Measurements from ENCODE around the gene NEMP2. TPM values are rescaled to one million over a fixed set of nuclear protein-coding genes. Genes with fewer than 3 reads are reported as not detected.
"Not testable (repeated sequence)": the region's sequence is repeated elsewhere in the genome, so short reads cannot be mapped to it uniquely, and the experiment has no call there.

The NEMP2 gene
- total RNA-seq, 4 donors from 2014 or later = 5.6 to 9.0 (median 7.3) TPM

DNA sequence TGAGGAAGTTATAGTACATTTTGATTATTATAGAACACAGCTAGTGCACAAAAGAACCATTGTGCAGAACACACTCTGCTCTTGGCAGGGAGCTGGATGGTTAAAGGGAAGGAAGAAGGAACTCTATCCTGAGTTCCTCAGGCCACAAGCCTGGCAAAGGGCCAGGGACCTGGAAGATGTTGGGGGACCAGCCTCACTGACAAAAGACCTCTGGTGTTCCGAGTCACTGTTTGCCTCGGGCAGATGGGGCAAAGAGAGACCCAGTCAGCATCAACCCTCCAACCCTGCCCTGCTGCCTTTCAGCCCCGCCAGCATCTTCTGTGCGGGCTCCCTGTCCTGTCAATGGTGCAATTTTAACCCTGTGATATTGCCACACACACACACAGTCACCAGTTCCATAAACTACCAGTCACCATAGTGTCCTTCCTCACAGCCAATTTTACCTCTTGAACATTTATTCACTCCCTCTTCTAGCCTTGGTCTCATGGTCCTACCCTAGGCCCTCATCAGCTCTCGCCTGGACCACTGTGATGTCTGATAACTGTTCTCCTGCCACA lies 21.9 kb downstream of the NEMP2 start:
- H3K27ac ChIP-seq = no peak overlapping the region
- no peak overlapping the region for H3K4me3 ChIP-seq (replicated peaks in 1 of 3)
- peaks cover 0 to 2% of the 10 kb centered on the region in 2 donors for H3K4me1 ChIP-seq
- WGBS, 2 donors = 71 to 85% methylated on average over 5 of the region's 5 CpGs
- no peaks in the 10 kb centered on the region for H3K9me3 ChIP-seq
- no peak for DNase-seq
- H3K36me3 ChIP-seq = no peaks in the 10 kb centered on the region
- TF ChIP-seq, protein P1, sequence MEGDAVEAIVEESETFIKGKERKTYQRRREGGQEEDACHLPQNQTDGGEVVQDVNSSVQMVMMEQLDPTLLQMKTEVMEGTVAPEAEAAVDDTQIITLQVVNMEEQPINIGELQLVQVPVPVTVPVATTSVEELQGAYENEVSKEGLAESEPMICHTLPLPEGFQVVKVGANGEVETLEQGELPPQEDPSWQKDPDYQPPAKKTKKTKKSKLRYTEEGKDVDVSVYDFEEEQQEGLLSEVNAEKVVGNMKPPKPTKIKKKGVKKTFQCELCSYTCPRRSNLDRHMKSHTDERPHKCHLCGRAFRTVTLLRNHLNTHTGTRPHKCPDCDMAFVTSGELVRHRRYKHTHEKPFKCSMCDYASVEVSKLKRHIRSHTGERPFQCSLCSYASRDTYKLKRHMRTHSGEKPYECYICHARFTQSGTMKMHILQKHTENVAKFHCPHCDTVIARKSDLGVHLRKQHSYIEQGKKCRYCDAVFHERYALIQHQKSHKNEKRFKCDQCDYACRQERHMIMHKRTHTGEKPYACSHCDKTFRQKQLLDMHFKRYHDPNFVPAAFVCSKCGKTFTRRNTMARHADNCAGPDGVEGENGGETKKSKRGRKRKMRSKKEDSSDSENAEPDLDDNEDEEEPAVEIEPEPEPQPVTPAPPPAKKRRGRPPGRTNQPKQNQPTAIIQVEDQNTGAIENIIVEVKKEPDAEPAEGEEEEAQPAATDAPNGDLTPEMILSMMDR (IDR thresholded peaks at IDR 0.05) = no peak
- no peak for TF ChIP-seq POLR2A (IDR thresholded peaks at IDR 0.05)
- H3K27me3 ChIP-seq = no peaks in the 10 kb centered on the region
- intact Hi-C loops (cut with DNase I) = no loop called here

DNA sequence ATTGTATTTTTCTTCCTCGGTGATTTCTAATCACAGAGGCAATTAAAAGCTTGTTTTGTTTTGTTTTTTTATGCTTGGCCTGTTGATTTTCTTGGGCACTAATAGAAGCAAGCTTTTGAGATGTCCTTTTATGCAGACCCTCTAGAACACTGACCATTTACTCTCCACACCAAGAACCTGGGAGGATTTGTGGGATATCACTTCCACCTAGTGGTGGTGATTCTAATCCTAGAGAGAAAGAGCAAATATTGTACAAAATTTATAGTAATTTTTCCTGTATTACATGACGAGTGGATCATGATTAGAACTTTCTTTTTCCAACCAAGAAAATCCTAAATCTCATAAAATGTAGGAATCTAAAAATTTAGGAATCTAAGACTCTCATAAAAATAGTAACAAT lies 23.4 kb downstream of the NEMP2 start:
- Histone ChIP-seq H3K9me3 (no peaks in the 10 kb centered on the region), H3K36me3 (no peaks in the 10 kb centered on the region), H3K4me1 (peaks cover 11 to 14% of the 10 kb centered on the region in 2 donors), H3K27ac (no peak overlapping the region), H3K27me3 (no peaks in the 10 kb centered on the region), H3K4me3 (replicated peaks in 1 of 3) (no peak overlapping the region)
- intact Hi-C loops (cut with DNase I) = no loop called here
- no peak for DNase-seq
- no peak for TF ChIP-seq POLR2A (IDR thresholded peaks at IDR 0.05)
- TF ChIP-seq, protein P1 (IDR thresholded peaks at IDR 0.05) = peak in 4 of 6 experiments; percentile 53 to 77 (median 65)
- 61 to 63% methylated on average over 2 of the region's 2 CpGs for WGBS, 2 donors

DNA sequence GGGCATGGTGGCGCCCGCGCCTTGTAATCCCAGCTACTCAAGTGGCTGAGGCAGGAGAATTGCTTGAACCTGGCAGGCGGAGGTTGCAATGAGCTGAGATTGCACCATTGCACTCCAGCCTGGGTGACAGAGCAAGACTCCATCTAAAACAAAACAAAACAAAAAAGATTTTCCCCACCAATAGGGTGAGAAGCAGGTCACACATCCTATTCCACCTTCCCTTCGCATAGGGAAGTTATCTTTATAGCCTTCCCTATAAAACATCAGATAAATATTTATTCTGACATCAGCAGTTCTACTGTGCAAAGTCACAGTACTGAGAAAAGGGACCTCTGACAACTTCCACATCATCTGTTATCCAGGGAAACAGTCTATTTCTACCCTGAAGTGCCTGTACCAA lies 24.6 kb downstream of the NEMP2 start:
- not testable (repeated sequence) for H3K9me3 ChIP-seq; H3K27me3 ChIP-seq; H3K4me3 ChIP-seq (replicated peaks in 1 of 3); H3K27ac ChIP-seq; H3K36me3 ChIP-seq
- peaks cover 11 to 14% of the 10 kb centered on the region in 2 donors for H3K4me1 ChIP-seq
- DNase-seq = peak in 1 of 2 donors; percentile 46
- WGBS, 2 donors = 77 to 82% methylated on average over 5 of the region's 5 CpGs
- intact Hi-C loops (cut with DNase I) = loop anchor here (5.0 kb wide), 1 partner anchor 128 kb away; no protein-coding TSS in a partner anchor

DNA sequence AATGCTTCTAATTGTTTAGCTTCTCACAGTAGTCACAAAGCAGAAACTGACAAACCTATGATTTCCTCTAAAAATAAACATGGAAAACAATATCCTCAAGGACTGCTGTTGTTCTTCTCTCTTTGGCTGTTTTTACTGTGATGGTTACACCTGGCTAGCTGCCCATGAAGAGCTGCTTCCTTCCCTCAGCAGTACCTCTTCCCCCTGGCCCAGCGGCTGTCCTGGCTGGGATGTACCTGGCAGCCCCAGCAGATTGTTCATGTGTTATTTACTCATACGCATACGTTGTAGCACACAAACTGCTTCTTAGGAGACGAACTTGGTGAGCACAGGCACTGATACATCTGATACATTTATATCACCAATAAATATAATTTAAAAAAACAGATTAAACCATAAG lies 27.4 kb downstream of the NEMP2 start:
- Histone ChIP-seq H3K9me3 (no peaks in the 10 kb centered on the region), H3K4me3 (replicated peaks in 1 of 3) (no peak overlapping the region), H3K27ac (peak overlapping the region; percentile 2 to 57 (median 10)), H3K4me1 (peaks cover 11 to 14% of the 10 kb centered on the region in 2 donors), H3K36me3 (no peaks in the 10 kb centered on the region), H3K27me3 (no peaks in the 10 kb centered on the region)
- intact Hi-C loops (cut with DNase I) = loop anchor here (5.0 kb wide), 1 partner anchor 125 kb away; no protein-coding TSS in a partner anchor
- WGBS, 2 donors = 44 to 48% methylated on average over 4 of the region's 4 CpGs
- peak; percentile 67 to 81 for DNase-seq
- TF ChIP-seq, protein P1 (IDR thresholded peaks at IDR 0.05) = no peak
- no peak for TF ChIP-seq POLR2A (IDR thresholded peaks at IDR 0.05)

DNA sequence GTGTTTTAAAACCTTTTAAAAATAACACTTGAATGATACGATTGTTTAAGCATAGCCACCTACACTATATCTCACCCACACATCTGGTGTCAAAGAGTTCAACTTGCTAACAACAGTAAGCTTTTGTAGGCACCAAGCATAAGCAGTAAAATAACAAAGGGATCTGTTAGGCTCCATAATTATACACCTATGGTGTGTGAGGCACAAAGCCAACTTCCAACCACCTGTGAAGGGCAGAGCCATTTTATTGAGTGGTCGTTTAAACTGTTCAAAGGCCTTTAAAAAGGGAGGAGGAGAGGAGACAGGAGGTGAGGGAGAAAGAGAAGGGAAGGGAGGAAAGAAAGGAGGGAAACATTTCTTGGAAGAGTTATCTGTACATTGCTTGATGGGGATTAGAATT lies 27.9 kb downstream of the NEMP2 start:
- no peaks in the 10 kb centered on the region for H3K36me3 ChIP-seq
- H3K4me3 ChIP-seq (replicated peaks in 1 of 3) = no peak overlapping the region
- WGBS, 2 donors = 50 to 51% methylated on average over 2 of the region's 2 CpGs
- DNase-seq = no peak
- peaks cover 11 to 14% of the 10 kb centered on the region in 2 donors for H3K4me1 ChIP-seq
- peak overlapping the region; percentile 2 to 57 (median 10) for H3K27ac ChIP-seq
- H3K27me3 ChIP-seq = no peaks in the 10 kb centered on the region
- intact Hi-C loops (cut with DNase I) = loop anchor here (5.0 kb wide), 1 partner anchor 124 kb away; no protein-coding TSS in a partner anchor
- no peaks in the 10 kb centered on the region for H3K9me3 ChIP-seq
- TF ChIP-seq POLR2A (IDR thresholded peaks at IDR 0.05) = no peak
- TF ChIP-seq, protein P1 (IDR thresholded peaks at IDR 0.05) = no peak

All from thyroid gland (tissue), 4 donors.